Germinal center (tissue), 1 donor: ENCODE results near the gene FBXL20.
"Not testable (repeated sequence)": the region's sequence is repeated elsewhere in the genome, so short reads cannot be mapped to it uniquely, and the experiment has no call there.

Experiments used
- DNase-seq: peaks from one replicate; pipeline ENCODE4 v3.0.0; 2012; ENCODE audit warnings: mixed read lengths, low spot score

Gene FBXL20

GRCh38 chr17:39250076-39250475 lies 151.3 kb downstream of the FBXL20 start:
- not testable (repeated sequence) for DNase-seq

GRCh38 chr17:39246274-39246673 lies 155.2 kb downstream of the FBXL20 start:
- DNase-seq: no peak

GRCh38 chr17:39244600-39245570 lies 156.5 kb downstream of the FBXL20 start:
- DNase-seq: peak; percentile 79

GRCh38 chr17:39244016-39244599 lies 157.3 kb downstream of the FBXL20 start:
- no peak for DNase-seq

- no peak for DNase-seq
Observed at GRCh38 chr17:39243155-39243554, 158.3 kb downstream of the FBXL20 start.

GRCh38 chr17:39240631-39241030 lies 160.8 kb downstream of the FBXL20 start:
- no peak for DNase-seq

GRCh38 chr17:39239640-39240314 lies 161.6 kb downstream of the FBXL20 start:
- DNase-seq: peak; percentile 86

- peak; percentile 56 for DNase-seq
Observed at GRCh38 chr17:39238311-39238972, 163.0 kb downstream of the FBXL20 start.

GRCh38 chr17:39237586-39237985 lies 163.8 kb downstream of the FBXL20 start:
- no peak for DNase-seq

- DNase-seq: no peak
Observed at GRCh38 chr17:39236981-39237441, 164.4 kb downstream of the FBXL20 start.

- DNase-seq: no peak
Observed at GRCh38 chr17:39236450-39236927, 164.9 kb downstream of the FBXL20 start.

GRCh38 chr17:39235555-39236449 lies 165.6 kb downstream of the FBXL20 start:
- peak; percentile 77 for DNase-seq

- DNase-seq: peak; percentile 84
Observed at GRCh38 chr17:39231591-39232551, 169.6 kb downstream of the FBXL20 start.

- no peak for DNase-seq
Observed at GRCh38 chr17:39231091-39231561, 170.3 kb downstream of the FBXL20 start.

GRCh38 chr17:39230361-39230760 lies 171.1 kb downstream of the FBXL20 start:
- no peak for DNase-seq

- DNase-seq: no peak
Observed at GRCh38 chr17:39229274-39229913, 172.0 kb downstream of the FBXL20 start.

- DNase-seq: no peak
Observed at GRCh38 chr17:39227364-39227919, 174.0 kb downstream of the FBXL20 start.

GRCh38 chr17:39225959-39226683 lies 175.3 kb downstream of the FBXL20 start:
- peak; percentile 77 for DNase-seq
